HG03575 (cell line): ENCODE results near the gene TULP1.

Experiments used
- ATAC-seq: cut with Tn5 transposase; IDR thresholded peaks from one replicate; pipeline ENCODE4 v1.9.1; 2021; ENCODE audit not compliant: unreplicated experiment, insufficient number of reproducible peaks, low FRiP score; ENCODE audit errors: extremely low read depth

Gene TULP1

GRCh38 chr6:35448191-35448590 lies 64.5 kb downstream of the TULP1 start:
- ATAC-seq, result no peak
